ENCODE measurements around the gene ARL6IP4.

GRCh38 chr12:123004287-123004686 lies 23.8 kb downstream of the ARL6IP4 start:
- TF ChIP-seq ZNF133 (tag by site-specific recombination; IDR thresholded peaks at IDR 0.05): no peak
- no peak for TF ChIP-seq CTCF (tag by site-specific recombination; IDR thresholded peaks at IDR 0.05)
- TF ChIP-seq ZNF670 (tag by site-specific recombination; IDR thresholded peaks at IDR 0.05; ENCODE audit: low read depth): no peak
- TF ChIP-seq YY1 (tag by site-specific recombination; IDR thresholded peaks at IDR 0.05): no peak
- no peak for TF ChIP-seq ZBTB7A (tag by site-specific recombination; IDR thresholded peaks at IDR 0.05; ENCODE audit: low read depth)
- TF ChIP-seq ZNF174 (tag by site-specific recombination; IDR thresholded peaks at IDR 0.05): no peak
- no peak for TF ChIP-seq ZNF248 (tag by site-specific recombination; IDR thresholded peaks at IDR 0.05)
- TF ChIP-seq ATF2 (tag by site-specific recombination; IDR thresholded peaks at IDR 0.05; ENCODE audit: low read depth): no peak
- TF ChIP-seq ZNF449 (tag by site-specific recombination; IDR thresholded peaks at IDR 0.05): no peak
- no peak for TF ChIP-seq ZNF561 (tag by site-specific recombination; IDR thresholded peaks at IDR 0.05; ENCODE audit: borderline replicate concordance)
- no peak for TF ChIP-seq ZNF394 (tag by site-specific recombination; IDR thresholded peaks at IDR 0.05; ENCODE audit: borderline replicate concordance)
- no peak for TF ChIP-seq ZNF157 (tag by site-specific recombination; IDR thresholded peaks at IDR 0.05)
- TF ChIP-seq ZNF416 (tag by site-specific recombination; IDR thresholded peaks at IDR 0.05): no peak
